HEK293 (cell line): ENCODE data around the gene RHBDD2.

Source experiments
- HOXC10 ChIP-seq: sonication (generic); formaldehyde crosslinking; IDR thresholded peaks from 2 replicates; pipeline ENCODE4 v1.8.1; 2023; ENCODE audit warnings: mild to moderate bottlenecking, missing genetic modification reagents
- SCRT2 ChIP-seq: fragments of 450-650 bp; formaldehyde crosslinking; IDR thresholded peaks from 2 replicates; pipeline ENCODE4 v1.5.1; 2016; ENCODE audit warnings: missing biosample characterization, missing genetic modification characterization
- SP3 ChIP-seq: fragments of 450-650 bp; formaldehyde crosslinking; IDR thresholded peaks from 2 replicates; pipeline ENCODE4 v1.5.1; 2016; ENCODE audit warnings: missing biosample characterization, missing genetic modification characterization
- YY1 ChIP-seq: fragments of 450-650 bp; formaldehyde crosslinking; IDR thresholded peaks from 2 replicates; pipeline ENCODE4 v1.5.1; 2018; ENCODE audit warnings: missing biosample characterization, missing genetic modification characterization
- ZBTB21 ChIP-seq: fragments of 450-650 bp; formaldehyde crosslinking; IDR thresholded peaks from 2 replicates; pipeline ENCODE4 v1.5.1; 2017; ENCODE audit warnings: missing biosample characterization, missing genetic modification characterization
- ZFP37 ChIP-seq: fragments of 450-650 bp; formaldehyde crosslinking; IDR thresholded peaks from 2 replicates; pipeline ENCODE4 v1.5.1; 2016; ENCODE audit warnings: missing biosample characterization, missing genetic modification characterization
- ZFP69B ChIP-seq: fragments of 450-650 bp; formaldehyde crosslinking; IDR thresholded peaks from 2 replicates; pipeline ENCODE4 v1.5.1; 2016; ENCODE audit warnings: missing biosample characterization, missing genetic modification characterization
- ZNF112 ChIP-seq: fragments of 450-650 bp; formaldehyde crosslinking; IDR thresholded peaks from 2 replicates; pipeline ENCODE4 v1.5.0; 2017; ENCODE audit warnings: missing biosample characterization, missing genetic modification characterization
- ZNF169 ChIP-seq: fragments of 450-650 bp; formaldehyde crosslinking; IDR thresholded peaks from 2 replicates; pipeline ENCODE4 v1.5.1; 2016; ENCODE audit warnings: missing biosample characterization, missing genetic modification characterization
- ZNF223 ChIP-seq: fragments of 450-650 bp; formaldehyde crosslinking; IDR thresholded peaks from 2 replicates; pipeline ENCODE4 v1.5.1; 2016; ENCODE audit warnings: missing biosample characterization, missing genetic modification characterization
- ZNF311 ChIP-seq: fragments of 450-650 bp; formaldehyde crosslinking; IDR thresholded peaks from 2 replicates; pipeline ENCODE4 v1.5.1; 2017; ENCODE audit warnings: missing biosample characterization, missing genetic modification characterization, borderline replicate concordance
- ZNF341 ChIP-seq: fragments of 450-650 bp; formaldehyde crosslinking; IDR thresholded peaks from 2 replicates; pipeline ENCODE4; 2016; ENCODE audit warnings: low read depth, missing biosample characterization, missing genetic modification characterization
- ZNF548 ChIP-seq: fragments of 450-650 bp; formaldehyde crosslinking; IDR thresholded peaks from 2 replicates; pipeline ENCODE4 v1.5.1; 2016; ENCODE audit warnings: missing biosample characterization, missing genetic modification characterization
- ZNF549 ChIP-seq: fragments of 450-650 bp; IDR thresholded peaks from 2 replicates; pipeline ENCODE4 v1.5.1; 2018; ENCODE audit warnings: missing biosample characterization, missing genetic modification characterization, mild to moderate bottlenecking, inconsistent platforms, moderate library complexity
- ZNF561 ChIP-seq: fragments of 450-650 bp; IDR thresholded peaks from 2 replicates; pipeline ENCODE4 v1.5.1; 2018; ENCODE audit warnings: missing biosample characterization, missing genetic modification characterization, borderline replicate concordance
- ZNF610 ChIP-seq: fragments of 450-650 bp; formaldehyde crosslinking; IDR thresholded peaks from 2 replicates; pipeline ENCODE4 v1.5.1; 2016; ENCODE audit warnings: missing biosample characterization, missing genetic modification characterization, borderline replicate concordance
- ZNF629 ChIP-seq: fragments of 450-650 bp; formaldehyde crosslinking; IDR thresholded peaks from 2 replicates; pipeline ENCODE4 v1.5.1; 2017; ENCODE audit warnings: missing biosample characterization, missing genetic modification characterization
- ZNF707 ChIP-seq: fragments of 450-650 bp; formaldehyde crosslinking; IDR thresholded peaks from 2 replicates; pipeline ENCODE4 v1.5.1; 2016; ENCODE audit warnings: missing biosample characterization, missing genetic modification characterization
- ZNF791 ChIP-seq: fragments of 450-650 bp; formaldehyde crosslinking; IDR thresholded peaks from 2 replicates; pipeline ENCODE4 v1.5.1; 2016; ENCODE audit warnings: missing biosample characterization, missing genetic modification characterization
- ZXDB ChIP-seq: fragments of 450-650 bp; formaldehyde crosslinking; IDR thresholded peaks from 2 replicates; pipeline ENCODE4 v1.5.1; 2016; ENCODE audit warnings: missing biosample characterization, missing genetic modification characterization
- TF ChIP-seq, protein P1 (sequence below): fragments of 450-650 bp; formaldehyde crosslinking; IDR thresholded peaks from 2 replicates; pipeline ENCODE4 v1.5.1; 2017; ENCODE audit warnings: missing biosample characterization, missing genetic modification characterization
- TF ChIP-seq, protein P2 (sequence below): fragments of 450-650 bp; formaldehyde crosslinking; IDR thresholded peaks from 2 replicates; pipeline ENCODE4 v1.5.1; 2016; ENCODE audit warnings: missing biosample characterization, missing genetic modification characterization
- TF ChIP-seq, protein P3 (sequence below): fragments of 450-650 bp; formaldehyde crosslinking; IDR thresholded peaks from 2 replicates; pipeline ENCODE4 v1.5.1; 2016; ENCODE audit warnings: missing biosample characterization, missing genetic modification characterization
- TF ChIP-seq, protein P4 (sequence below): fragments of 450-650 bp; formaldehyde crosslinking; IDR thresholded peaks from 2 replicates; pipeline ENCODE4 v1.5.1; 2016; ENCODE audit warnings: missing biosample characterization, missing genetic modification characterization
- TF ChIP-seq, protein P5 (sequence below): fragments of 450-650 bp; formaldehyde crosslinking; IDR thresholded peaks from 2 replicates; pipeline ENCODE4 v1.5.1; 2016; ENCODE audit warnings: missing biosample characterization, missing genetic modification characterization
- TF ChIP-seq, protein P6 (sequence below): fragments of 450-650 bp; formaldehyde crosslinking; IDR thresholded peaks from 2 replicates; pipeline ENCODE4 v1.5.1; 2017; ENCODE audit warnings: missing biosample characterization, missing genetic modification characterization
- TF ChIP-seq, protein P7 (sequence below): fragments of 450-650 bp; formaldehyde crosslinking; IDR thresholded peaks from 2 replicates; pipeline ENCODE4 v1.5.1; 2017; ENCODE audit warnings: missing biosample characterization, missing genetic modification characterization

Gene RHBDD2

DNA sequence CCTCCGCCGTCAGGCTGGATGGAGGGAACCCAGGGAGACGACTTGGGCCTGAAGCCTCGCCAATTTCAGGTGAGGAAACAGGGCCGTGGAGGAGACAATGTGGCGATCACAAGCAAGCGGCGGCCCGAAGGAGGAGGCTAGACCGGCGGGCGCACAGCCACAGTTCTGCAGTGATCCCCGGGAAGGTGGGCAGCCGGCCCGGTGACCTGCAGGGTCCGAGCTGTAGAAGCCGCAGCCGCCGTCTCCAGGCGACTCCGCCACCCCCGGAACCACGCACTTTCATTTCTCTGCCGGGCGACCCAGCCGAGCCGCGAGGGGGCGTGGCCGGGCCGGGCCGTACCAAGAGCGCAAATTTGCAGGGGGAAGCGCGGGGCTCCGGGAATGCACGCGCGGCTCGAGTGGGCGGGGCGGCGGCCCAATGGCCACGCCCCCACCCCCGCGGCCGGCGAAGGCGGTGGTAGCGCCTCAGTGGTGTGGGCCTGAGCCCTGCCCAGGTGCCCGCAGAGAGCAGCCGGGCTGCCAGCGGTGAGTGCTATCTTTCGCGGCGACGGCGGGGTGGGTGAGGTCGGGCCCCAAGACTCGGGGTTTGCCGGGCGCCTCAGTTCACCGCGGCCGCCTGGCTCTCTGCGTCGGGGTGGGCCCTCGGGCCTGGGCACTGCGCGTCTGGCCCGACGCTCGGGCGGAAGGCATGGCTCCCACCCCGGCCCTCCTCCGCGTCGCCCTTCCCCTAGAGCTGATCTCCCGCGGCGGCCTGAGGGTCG is 36.0 kb downstream of the RHBDD2 start, which contains the start of gene POR (continued):
- TF ChIP-seq ZNF341 (peak; percentile 53), ZFP37 (tag by site-specific recombination) (no peak; the same call in 1 of the 2 replicates), ZNF629 (tag by site-specific recombination) (0 out of 2 replicates have a peak, but pooled peaks have one; percentile 32), ZNF548 (tag by site-specific recombination) (no peak), SP3 (peak; percentile 99), ZNF791 (no peak), ZNF112 (no peak), ZBTB21 (tag by site-specific recombination) (no peak), SCRT2 (tag by site-specific recombination) (no peak), ZNF561 (tag by site-specific recombination) (peak; percentile 86), HOXC10 (no peak), ZNF169 (no peak), ZNF549 (tag by site-specific recombination) (no peak), ZNF707 (tag by site-specific recombination) (no peak), ZFP69B (tag by site-specific recombination) (0 out of 2 replicates have a peak, but pooled peaks have one; percentile 24), YY1 (tag by site-specific recombination) (peak; percentile 41), ZNF610 (tag by site-specific recombination) (no peak), ZNF311 (no peak), ZNF223 (tag by site-specific recombination) (no peak), ZXDB (peak; percentile 52)
- TF ChIP-seq, protein P1, sequence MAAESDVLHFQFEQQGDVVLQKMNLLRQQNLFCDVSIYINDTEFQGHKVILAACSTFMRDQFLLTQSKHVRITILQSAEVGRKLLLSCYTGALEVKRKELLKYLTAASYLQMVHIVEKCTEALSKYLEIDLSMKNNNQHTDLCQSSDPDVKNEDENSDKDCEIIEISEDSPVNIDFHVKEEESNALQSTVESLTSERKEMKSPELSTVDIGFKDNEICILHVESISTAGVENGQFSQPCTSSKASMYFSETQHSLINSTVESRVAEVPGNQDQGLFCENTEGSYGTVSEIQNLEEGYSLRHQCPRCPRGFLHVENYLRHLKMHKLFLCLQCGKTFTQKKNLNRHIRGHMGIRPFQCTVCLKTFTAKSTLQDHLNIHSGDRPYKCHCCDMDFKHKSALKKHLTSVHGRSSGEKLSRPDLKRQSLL (tag by site-specific recombination): peak; percentile 61; the same call in 1 of the 2 replicates
- TF ChIP-seq, protein P2, sequence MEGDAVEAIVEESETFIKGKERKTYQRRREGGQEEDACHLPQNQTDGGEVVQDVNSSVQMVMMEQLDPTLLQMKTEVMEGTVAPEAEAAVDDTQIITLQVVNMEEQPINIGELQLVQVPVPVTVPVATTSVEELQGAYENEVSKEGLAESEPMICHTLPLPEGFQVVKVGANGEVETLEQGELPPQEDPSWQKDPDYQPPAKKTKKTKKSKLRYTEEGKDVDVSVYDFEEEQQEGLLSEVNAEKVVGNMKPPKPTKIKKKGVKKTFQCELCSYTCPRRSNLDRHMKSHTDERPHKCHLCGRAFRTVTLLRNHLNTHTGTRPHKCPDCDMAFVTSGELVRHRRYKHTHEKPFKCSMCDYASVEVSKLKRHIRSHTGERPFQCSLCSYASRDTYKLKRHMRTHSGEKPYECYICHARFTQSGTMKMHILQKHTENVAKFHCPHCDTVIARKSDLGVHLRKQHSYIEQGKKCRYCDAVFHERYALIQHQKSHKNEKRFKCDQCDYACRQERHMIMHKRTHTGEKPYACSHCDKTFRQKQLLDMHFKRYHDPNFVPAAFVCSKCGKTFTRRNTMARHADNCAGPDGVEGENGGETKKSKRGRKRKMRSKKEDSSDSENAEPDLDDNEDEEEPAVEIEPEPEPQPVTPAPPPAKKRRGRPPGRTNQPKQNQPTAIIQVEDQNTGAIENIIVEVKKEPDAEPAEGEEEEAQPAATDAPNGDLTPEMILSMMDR (tag by site-specific recombination): peak; percentile 22; the same call in 1 of the 2 replicates
- TF ChIP-seq, protein P3, sequence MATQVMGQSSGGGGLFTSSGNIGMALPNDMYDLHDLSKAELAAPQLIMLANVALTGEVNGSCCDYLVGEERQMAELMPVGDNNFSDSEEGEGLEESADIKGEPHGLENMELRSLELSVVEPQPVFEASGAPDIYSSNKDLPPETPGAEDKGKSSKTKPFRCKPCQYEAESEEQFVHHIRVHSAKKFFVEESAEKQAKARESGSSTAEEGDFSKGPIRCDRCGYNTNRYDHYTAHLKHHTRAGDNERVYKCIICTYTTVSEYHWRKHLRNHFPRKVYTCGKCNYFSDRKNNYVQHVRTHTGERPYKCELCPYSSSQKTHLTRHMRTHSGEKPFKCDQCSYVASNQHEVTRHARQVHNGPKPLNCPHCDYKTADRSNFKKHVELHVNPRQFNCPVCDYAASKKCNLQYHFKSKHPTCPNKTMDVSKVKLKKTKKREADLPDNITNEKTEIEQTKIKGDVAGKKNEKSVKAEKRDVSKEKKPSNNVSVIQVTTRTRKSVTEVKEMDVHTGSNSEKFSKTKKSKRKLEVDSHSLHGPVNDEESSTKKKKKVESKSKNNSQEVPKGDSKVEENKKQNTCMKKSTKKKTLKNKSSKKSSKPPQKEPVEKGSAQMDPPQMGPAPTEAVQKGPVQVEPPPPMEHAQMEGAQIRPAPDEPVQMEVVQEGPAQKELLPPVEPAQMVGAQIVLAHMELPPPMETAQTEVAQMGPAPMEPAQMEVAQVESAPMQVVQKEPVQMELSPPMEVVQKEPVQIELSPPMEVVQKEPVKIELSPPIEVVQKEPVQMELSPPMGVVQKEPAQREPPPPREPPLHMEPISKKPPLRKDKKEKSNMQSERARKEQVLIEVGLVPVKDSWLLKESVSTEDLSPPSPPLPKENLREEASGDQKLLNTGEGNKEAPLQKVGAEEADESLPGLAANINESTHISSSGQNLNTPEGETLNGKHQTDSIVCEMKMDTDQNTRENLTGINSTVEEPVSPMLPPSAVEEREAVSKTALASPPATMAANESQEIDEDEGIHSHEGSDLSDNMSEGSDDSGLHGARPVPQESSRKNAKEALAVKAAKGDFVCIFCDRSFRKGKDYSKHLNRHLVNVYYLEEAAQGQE: peak; percentile 48; the same call in 1 of the 2 replicates
- TF ChIP-seq, protein P4, sequence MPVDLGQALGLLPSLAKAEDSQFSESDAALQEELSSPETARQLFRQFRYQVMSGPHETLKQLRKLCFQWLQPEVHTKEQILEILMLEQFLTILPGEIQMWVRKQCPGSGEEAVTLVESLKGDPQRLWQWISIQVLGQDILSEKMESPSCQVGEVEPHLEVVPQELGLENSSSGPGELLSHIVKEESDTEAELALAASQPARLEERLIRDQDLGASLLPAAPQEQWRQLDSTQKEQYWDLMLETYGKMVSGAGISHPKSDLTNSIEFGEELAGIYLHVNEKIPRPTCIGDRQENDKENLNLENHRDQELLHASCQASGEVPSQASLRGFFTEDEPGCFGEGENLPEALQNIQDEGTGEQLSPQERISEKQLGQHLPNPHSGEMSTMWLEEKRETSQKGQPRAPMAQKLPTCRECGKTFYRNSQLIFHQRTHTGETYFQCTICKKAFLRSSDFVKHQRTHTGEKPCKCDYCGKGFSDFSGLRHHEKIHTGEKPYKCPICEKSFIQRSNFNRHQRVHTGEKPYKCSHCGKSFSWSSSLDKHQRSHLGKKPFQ: no peak
- TF ChIP-seq, protein P5, sequence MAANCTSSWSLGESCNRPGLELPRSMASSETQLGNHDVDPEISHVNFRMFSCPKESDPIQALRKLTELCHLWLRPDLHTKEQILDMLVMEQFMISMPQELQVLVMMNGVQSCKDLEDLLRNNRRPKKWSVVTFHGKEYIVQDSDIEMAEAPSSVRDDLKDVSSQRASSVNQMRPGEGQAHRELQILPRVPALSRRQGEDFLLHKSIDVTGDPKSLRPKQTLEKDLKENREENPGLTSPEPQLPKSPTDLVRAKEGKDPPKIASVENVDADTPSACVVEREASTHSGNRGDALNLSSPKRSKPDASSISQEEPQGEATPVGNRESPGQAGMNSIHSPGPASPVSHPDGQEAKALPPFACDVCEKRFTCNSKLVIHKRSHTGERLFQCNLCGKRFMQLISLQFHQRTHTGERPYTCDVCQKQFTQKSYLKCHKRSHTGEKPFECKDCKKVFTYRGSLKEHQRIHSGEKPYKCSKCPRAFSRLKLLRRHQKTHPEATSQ (tag by site-specific recombination): no peak
- TF ChIP-seq, protein P6, sequence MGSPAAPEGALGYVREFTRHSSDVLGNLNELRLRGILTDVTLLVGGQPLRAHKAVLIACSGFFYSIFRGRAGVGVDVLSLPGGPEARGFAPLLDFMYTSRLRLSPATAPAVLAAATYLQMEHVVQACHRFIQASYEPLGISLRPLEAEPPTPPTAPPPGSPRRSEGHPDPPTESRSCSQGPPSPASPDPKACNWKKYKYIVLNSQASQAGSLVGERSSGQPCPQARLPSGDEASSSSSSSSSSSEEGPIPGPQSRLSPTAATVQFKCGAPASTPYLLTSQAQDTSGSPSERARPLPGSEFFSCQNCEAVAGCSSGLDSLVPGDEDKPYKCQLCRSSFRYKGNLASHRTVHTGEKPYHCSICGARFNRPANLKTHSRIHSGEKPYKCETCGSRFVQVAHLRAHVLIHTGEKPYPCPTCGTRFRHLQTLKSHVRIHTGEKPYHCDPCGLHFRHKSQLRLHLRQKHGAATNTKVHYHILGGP (tag by site-specific recombination): no peak
- TF ChIP-seq, protein P7, sequence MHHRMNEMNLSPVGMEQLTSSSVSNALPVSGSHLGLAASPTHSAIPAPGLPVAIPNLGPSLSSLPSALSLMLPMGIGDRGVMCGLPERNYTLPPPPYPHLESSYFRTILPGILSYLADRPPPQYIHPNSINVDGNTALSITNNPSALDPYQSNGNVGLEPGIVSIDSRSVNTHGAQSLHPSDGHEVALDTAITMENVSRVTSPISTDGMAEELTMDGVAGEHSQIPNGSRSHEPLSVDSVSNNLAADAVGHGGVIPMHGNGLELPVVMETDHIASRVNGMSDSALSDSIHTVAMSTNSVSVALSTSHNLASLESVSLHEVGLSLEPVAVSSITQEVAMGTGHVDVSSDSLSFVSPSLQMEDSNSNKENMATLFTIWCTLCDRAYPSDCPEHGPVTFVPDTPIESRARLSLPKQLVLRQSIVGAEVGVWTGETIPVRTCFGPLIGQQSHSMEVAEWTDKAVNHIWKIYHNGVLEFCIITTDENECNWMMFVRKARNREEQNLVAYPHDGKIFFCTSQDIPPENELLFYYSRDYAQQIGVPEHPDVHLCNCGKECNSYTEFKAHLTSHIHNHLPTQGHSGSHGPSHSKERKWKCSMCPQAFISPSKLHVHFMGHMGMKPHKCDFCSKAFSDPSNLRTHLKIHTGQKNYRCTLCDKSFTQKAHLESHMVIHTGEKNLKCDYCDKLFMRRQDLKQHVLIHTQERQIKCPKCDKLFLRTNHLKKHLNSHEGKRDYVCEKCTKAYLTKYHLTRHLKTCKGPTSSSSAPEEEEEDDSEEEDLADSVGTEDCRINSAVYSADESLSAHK (tag by site-specific recombination): no peak
